Measurements from ENCODE around the gene CNOT11. TPM values are rescaled to one million over a fixed set of nuclear protein-coding genes. Genes with fewer than 3 reads are reported as not detected.

Gene CNOT11
- total and polyA plus RNA-seq, 2 of the 13 experiments (the other 11 are each of a cell fraction or from before 2014, with no cell fraction given): 114 to 209 TPM

DNA sequence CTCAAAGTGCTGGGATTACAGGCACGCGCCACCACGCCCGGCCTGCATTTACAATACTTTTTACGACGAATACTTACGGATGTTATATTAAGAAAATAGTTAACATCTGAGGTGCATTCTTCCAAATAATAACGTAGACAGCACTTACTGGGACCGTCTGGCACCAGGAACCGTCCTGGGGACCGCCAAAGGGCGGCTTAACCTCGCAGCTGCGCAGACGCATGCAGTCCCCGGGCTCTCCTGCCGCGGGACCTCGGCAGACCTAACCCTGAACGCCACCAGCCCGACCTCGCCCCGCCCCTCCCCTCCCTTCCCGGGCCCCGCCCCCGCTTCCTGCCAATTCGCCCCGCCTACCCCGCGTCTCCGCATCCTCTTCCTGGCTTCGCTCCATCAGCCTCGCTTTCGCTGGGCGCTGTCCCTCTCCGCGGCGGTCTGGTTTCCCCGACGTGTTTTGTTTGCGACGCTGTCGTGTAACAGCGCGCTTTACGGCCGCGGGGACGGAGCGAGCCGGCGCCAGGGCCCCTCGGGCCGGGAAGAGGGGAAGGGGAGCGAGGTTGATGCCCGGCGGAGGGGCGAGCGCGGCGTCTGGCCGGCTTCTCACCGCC is at the start of gene CNOT11 (continued):
- TF ChIP-seq ZNF501 (CRISPR knock-in tag; IDR thresholded peaks at IDR 0.05): peak; percentile 75
- TF ChIP-seq KDM5B (CRISPR knock-in tag; IDR thresholded peaks at IDR 0.05; ENCODE audit: borderline replicate concordance): peak; percentile 73; the same call in 1 of the 2 replicates
- TF ChIP-seq GATA4 (IDR thresholded peaks at IDR 0.05; ENCODE audit: borderline replicate concordance, low read depth): peak; percentile 77; the same call in 1 of the 2 replicates
- TF ChIP-seq ZZZ3 (CRISPR knock-in tag; IDR thresholded peaks at IDR 0.05; ENCODE audit: borderline replicate concordance): no peak; the same call in 1 of the 2 replicates
- no peak for TF ChIP-seq PAF1 (CRISPR knock-in tag; IDR thresholded peaks at IDR 0.05)
- TF ChIP-seq GZF1 (CRISPR knock-in tag; IDR thresholded peaks at IDR 0.05): peak; percentile 52; the same call in 1 of the 2 replicates
- TF ChIP-seq, protein P1, sequence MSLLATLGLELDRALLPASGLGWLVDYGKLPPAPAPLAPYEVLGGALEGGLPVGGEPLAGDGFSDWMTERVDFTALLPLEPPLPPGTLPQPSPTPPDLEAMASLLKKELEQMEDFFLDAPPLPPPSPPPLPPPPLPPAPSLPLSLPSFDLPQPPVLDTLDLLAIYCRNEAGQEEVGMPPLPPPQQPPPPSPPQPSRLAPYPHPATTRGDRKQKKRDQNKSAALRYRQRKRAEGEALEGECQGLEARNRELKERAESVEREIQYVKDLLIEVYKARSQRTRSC (CRISPR knock-in tag; IDR thresholded peaks at IDR 0.05; ENCODE audit: low read depth): 0 out of 2 replicates have a peak, but pooled peaks have one; percentile 26
- TF ChIP-seq, protein P2, sequence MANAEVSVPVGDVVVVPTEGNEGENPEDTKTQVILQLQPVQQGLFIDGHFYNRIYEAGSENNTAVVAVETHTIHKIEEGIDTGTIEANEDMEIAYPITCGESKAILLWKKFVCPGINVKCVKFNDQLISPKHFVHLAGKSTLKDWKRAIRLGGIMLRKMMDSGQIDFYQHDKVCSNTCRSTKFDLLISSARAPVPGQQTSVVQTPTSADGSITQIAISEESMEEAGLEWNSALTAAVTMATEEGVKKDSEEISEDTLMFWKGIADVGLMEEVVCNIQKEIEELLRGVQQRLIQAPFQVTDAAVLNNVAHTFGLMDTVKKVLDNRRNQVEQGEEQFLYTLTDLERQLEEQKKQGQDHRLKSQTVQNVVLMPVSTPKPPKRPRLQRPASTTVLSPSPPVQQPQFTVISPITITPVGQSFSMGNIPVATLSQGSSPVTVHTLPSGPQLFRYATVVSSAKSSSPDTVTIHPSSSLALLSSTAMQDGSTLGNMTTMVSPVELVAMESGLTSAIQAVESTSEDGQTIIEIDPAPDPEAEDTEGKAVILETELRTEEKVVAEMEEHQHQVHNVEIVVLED (CRISPR knock-in tag; IDR thresholded peaks at IDR 0.05; ENCODE audit: borderline replicate concordance): peak; percentile 85
- peak; percentile 88; the same call in 1 of the 2 replicates for TF ChIP-seq ZNF788 (CRISPR knock-in tag; IDR thresholded peaks at IDR 0.05; ENCODE audit: borderline replicate concordance)
- peak; percentile 79 for TF ChIP-seq KDM3A (CRISPR knock-in tag; IDR thresholded peaks at IDR 0.05; ENCODE audit: low read depth)
- TF ChIP-seq ZNF670 (CRISPR knock-in tag; IDR thresholded peaks at IDR 0.05; ENCODE audit: borderline replicate concordance): peak; percentile 29; the same call in 1 of the 2 replicates
- TF ChIP-seq CCDC6 (CRISPR knock-in tag; IDR thresholded peaks at IDR 0.05): peak; percentile 87
- peak; percentile 86 for TF ChIP-seq PHF20 (CRISPR knock-in tag; IDR thresholded peaks at IDR 0.05)
- TF ChIP-seq ZMYM2 (CRISPR knock-in tag; IDR thresholded peaks at IDR 0.05): peak; percentile 79
- peak; percentile 51; the same call in 1 of the 2 replicates for TF ChIP-seq ZNF607 (CRISPR knock-in tag; IDR thresholded peaks at IDR 0.05; ENCODE audit: borderline replicate concordance)
- peak; percentile 74 for TF ChIP-seq CREM (IDR thresholded peaks at IDR 0.05)
- no peak for TF ChIP-seq CREM (CRISPR knock-in tag; IDR thresholded peaks at IDR 0.05)
- TF ChIP-seq FOXA1 (IDR thresholded peaks at IDR 0.05): no peak
- peak; percentile 82 for TF ChIP-seq FOXA1 (CRISPR knock-in tag; IDR thresholded peaks at IDR 0.05)
- peak; percentile 85; the same call in 1 of the 2 replicates for TF ChIP-seq ZSCAN30 (CRISPR knock-in tag; IDR thresholded peaks at IDR 0.05)
- TF ChIP-seq SRSF1 (optimal IDR thresholded peaks at IDR 0.05; ENCODE audit: low read depth, low read length): no peak
- TF ChIP-seq, protein P3, sequence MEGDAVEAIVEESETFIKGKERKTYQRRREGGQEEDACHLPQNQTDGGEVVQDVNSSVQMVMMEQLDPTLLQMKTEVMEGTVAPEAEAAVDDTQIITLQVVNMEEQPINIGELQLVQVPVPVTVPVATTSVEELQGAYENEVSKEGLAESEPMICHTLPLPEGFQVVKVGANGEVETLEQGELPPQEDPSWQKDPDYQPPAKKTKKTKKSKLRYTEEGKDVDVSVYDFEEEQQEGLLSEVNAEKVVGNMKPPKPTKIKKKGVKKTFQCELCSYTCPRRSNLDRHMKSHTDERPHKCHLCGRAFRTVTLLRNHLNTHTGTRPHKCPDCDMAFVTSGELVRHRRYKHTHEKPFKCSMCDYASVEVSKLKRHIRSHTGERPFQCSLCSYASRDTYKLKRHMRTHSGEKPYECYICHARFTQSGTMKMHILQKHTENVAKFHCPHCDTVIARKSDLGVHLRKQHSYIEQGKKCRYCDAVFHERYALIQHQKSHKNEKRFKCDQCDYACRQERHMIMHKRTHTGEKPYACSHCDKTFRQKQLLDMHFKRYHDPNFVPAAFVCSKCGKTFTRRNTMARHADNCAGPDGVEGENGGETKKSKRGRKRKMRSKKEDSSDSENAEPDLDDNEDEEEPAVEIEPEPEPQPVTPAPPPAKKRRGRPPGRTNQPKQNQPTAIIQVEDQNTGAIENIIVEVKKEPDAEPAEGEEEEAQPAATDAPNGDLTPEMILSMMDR (CRISPR knock-in tag; IDR thresholded peaks at IDR 0.05): no peak
- no peak for TF ChIP-seq NONO (IDR thresholded peaks at IDR 0.05)
- TF ChIP-seq NONO (CRISPR knock-in tag; conservative IDR thresholded peaks at IDR 0.05): peak; percentile 98

Data from HepG2 (cell line).